ENCODE measurements around the gene GRAMD1B.

The GRAMD1B gene

GRCh38 chr11:123427405-123427804, 2.7 kb upstream of the GRAMD1B start:
- Histone ChIP-seq H3K27me3 (ENCODE audit: insufficient read depth, low read length, poor library complexity, severe bottlenecking) (no peaks in the 10 kb centered on the region), H3K9me3 (ENCODE audit: insufficient read depth, low read depth, low read length) (no peaks in the 10 kb centered on the region), H3K36me3 (ENCODE audit: insufficient read depth, low read length) (no peaks in the 10 kb centered on the region), H3K4me2 (ENCODE audit: low read depth, low read length, poor library complexity, severe bottlenecking) (no peak overlapping the region), H3K4me1 (ENCODE audit: insufficient read depth, low read length, poor library complexity, severe bottlenecking) (peaks cover 13% of the 10 kb centered on the region), H2AFZ (ENCODE audit: low read length) (no peak overlapping the region), H4K20me1 (ENCODE audit: insufficient read depth, low read length, poor library complexity, severe bottlenecking) (peaks cover 4% of the 10 kb centered on the region), H3K79me2 (ENCODE audit: insufficient read depth, low read length) (peaks cover 15% of the 10 kb centered on the region), H3F3A (ENCODE audit: low read depth) (no peaks in the 10 kb centered on the region), H3K9me2 (replicated peaks; ENCODE audit: low read depth, low read length) (no peaks in the 10 kb centered on the region), H3K9ac (ENCODE audit: low read depth, low read length, poor library complexity, severe bottlenecking) (no peak overlapping the region), H3K4me3 (ENCODE audit: low read length, poor library complexity, severe bottlenecking) (no peak overlapping the region)
- TF ChIP-seq EZH2phosphoT487 (IDR thresholded peaks at IDR 0.05; ENCODE audit: borderline replicate concordance) (no peak), CTCF (conservative IDR thresholded peaks at IDR 0.05; ENCODE audit: low read length) (no peak)

DNA sequence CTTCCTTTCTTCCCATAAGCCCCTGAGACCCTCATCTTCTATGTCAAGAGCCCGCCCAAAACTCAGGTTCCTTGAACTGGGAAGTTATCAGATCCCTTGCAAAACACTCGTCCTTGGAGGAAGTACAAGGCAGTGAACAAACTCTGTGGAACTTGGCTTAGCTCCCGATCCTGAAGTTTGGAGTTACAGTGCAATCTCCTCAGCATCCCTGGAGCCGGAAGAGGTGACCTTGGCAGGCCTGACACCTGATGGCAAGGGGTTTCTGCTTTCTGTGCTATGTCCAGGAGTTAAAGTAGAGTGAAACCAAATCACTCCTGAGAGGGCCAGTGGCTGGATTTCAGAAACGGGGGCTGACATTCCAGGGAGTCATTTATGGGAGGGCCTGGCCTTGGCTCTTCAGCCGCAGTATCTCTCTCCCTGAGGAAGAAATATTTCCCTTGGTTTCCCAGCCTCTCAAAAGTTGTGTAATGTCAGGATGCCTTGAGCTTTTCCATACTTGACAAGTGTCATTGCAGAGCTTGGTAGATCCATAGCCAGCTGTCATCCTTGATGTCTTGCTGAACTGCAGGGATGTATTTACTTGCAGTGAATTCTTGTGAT, 1.9 kb upstream of the GRAMD1B start:
- Histone ChIP-seq H4K20me1 (ENCODE audit: insufficient read depth, low read length, poor library complexity, severe bottlenecking) (peaks cover 4% of the 10 kb centered on the region), H2AFZ (ENCODE audit: low read length) (no peak overlapping the region), H3K79me2 (ENCODE audit: insufficient read depth, low read length) (peaks cover 24% of the 10 kb centered on the region), H3K9me3 (ENCODE audit: insufficient read depth, low read depth, low read length) (no peaks in the 10 kb centered on the region), H3K36me3 (ENCODE audit: insufficient read depth, low read length) (no peaks in the 10 kb centered on the region), H3F3A (ENCODE audit: low read depth) (no peaks in the 10 kb centered on the region), H3K4me2 (ENCODE audit: low read depth, low read length, poor library complexity, severe bottlenecking) (no peak overlapping the region), H3K4me3 (ENCODE audit: low read length, poor library complexity, severe bottlenecking) (no peak overlapping the region), H3K9me2 (replicated peaks; ENCODE audit: low read depth, low read length) (no peaks in the 10 kb centered on the region), H3K9ac (ENCODE audit: low read depth, low read length, poor library complexity, severe bottlenecking) (no peak overlapping the region), H3K27me3 (ENCODE audit: insufficient read depth, low read length, poor library complexity, severe bottlenecking) (no peaks in the 10 kb centered on the region), H3K4me1 (ENCODE audit: insufficient read depth, low read length, poor library complexity, severe bottlenecking) (peaks cover 19% of the 10 kb centered on the region)
- no peak for TF ChIP-seq EZH2phosphoT487 (IDR thresholded peaks at IDR 0.05; ENCODE audit: borderline replicate concordance)
- no peak for TF ChIP-seq CTCF (conservative IDR thresholded peaks at IDR 0.05; ENCODE audit: low read length)

- Histone ChIP-seq H3K27me3 (ENCODE audit: insufficient read depth, low read length, poor library complexity, severe bottlenecking) (no peaks in the 10 kb centered on the region), H3K9me3 (ENCODE audit: insufficient read depth, low read depth, low read length) (no peaks in the 10 kb centered on the region), H3K4me2 (ENCODE audit: low read depth, low read length, poor library complexity, severe bottlenecking) (peak overlapping the region; percentile 98), H3K9ac (ENCODE audit: low read depth, low read length, poor library complexity, severe bottlenecking) (peak overlapping the region; percentile 82), H3K4me1 (ENCODE audit: insufficient read depth, low read length, poor library complexity, severe bottlenecking) (peaks cover 25% of the 10 kb centered on the region), H3K79me2 (ENCODE audit: insufficient read depth, low read length) (peaks cover 34% of the 10 kb centered on the region), H3F3A (ENCODE audit: low read depth) (no peaks in the 10 kb centered on the region), H3K4me3 (ENCODE audit: low read length, poor library complexity, severe bottlenecking) (peak overlapping the region; percentile 80), H4K20me1 (ENCODE audit: insufficient read depth, low read length, poor library complexity, severe bottlenecking) (peaks cover 4% of the 10 kb centered on the region), H3K36me3 (ENCODE audit: insufficient read depth, low read length) (no peaks in the 10 kb centered on the region), H2AFZ (ENCODE audit: low read length) (peak overlapping the region; percentile 79; the same call in 1 of the 2 replicates), H3K9me2 (replicated peaks; ENCODE audit: low read depth, low read length) (no peaks in the 10 kb centered on the region)
- TF ChIP-seq CTCF (conservative IDR thresholded peaks at IDR 0.05; ENCODE audit: low read length): no peak
- no peak for TF ChIP-seq EZH2phosphoT487 (IDR thresholded peaks at IDR 0.05; ENCODE audit: borderline replicate concordance)
These were observed 733 bp upstream of the GRAMD1B start for GRCh38 chr11:123429336-123429735.

Measured in Loucy (cell line).